ENCODE measurements around the gene SYCE3. TPM values are rescaled to one million over a fixed set of nuclear protein-coding genes. Genes with fewer than 3 reads are reported as not detected.

SYCE3 gene
- total RNA-seq, 2 donors from 2014 or later: not detected

DNA sequence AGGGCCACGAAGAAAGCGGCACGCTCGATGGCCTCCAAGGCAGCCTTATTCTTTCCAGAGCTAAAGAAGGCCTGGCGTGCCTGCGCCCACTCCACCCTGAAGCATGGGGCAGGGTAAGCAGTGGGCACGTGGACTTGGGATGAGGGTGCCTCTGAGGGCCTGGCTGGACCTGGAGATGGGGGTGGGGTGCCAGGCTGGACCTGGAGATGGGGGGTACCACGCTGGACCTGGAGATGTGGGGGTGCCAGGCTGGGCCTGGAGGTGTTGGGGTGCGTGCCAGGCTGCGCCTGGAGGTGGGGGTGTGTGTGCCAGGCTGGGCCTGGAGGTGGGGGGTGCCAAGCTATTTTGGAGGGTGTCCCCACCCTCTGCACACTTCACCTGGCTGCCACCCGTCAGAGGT is 10.2 kb upstream of the SYCE3 start:
- Histone ChIP-seq H3K9ac (ENCODE audit: low read depth in 2 of 2, low read length in 2 of 2) (no peak overlapping the region), H3K27me3 (no peaks in the 10 kb centered on the region), H3K4me3 (no peak overlapping the region), H3K36me3 (no peaks in the 10 kb centered on the region), H3K27ac (no peak overlapping the region), H3K4me1 (no peaks in the 10 kb centered on the region), H3K9me3 (no peaks in the 10 kb centered on the region)
- intact Hi-C loops (cut with DNase I): no loop called here
- no peak for DNase-seq
- TF ChIP-seq CTCF (IDR thresholded peaks at IDR 0.05): no peak

DNA sequence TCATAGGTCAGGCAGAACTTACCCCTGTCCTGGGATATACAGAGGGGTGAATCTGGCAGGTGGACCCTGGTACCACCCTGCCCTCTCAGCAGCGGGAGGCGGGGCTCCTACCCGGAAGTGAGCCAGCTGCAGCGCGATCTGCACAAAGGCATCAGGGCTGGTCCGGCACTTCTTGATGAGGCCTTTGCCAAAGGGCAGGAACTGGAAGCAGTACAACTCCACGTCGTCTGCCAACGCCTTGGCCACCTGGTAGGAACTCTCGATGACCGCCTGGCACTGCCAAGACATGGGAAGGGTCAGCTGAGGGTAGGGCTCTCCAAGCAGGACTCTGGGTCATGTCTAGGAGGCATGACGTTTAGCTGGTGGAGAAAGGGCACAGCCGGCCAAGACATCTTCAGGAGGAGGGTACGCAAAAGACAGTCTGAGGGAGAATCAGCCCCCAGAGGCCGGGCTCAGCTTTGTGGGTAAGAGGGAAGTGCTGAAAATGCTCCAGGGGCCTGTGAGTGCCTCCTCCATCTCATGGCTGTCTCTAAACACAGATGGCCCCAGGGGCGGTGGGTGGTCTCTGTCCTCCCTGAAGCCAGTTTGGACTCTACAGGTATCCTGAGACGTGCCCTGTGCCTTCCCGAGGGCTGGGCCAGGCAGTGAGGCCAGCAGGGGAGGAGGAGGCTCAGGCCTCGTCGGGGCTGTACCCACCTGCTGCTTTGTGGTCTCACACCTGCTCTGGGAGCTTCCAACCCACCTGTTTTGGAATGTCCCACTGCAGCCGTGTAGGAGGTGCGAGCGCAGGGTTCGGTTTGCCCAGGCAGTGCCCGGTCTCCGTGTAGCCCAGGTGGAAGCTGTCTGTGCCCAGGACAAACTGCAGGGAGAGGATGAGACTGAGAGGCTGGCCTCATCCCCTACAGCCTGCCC is 8.8 kb upstream of the SYCE3 start:
- DNase-seq: no peak
- intact Hi-C loops (cut with DNase I): no loop called here
- H3K4me1 ChIP-seq: no peaks in the 10 kb centered on the region

GRCh38 chr22:50570861-50571260 is 8.1 kb upstream of the SYCE3 start:
- H3K4me1 ChIP-seq: no peaks in the 10 kb centered on the region
- TF ChIP-seq CTCF (IDR thresholded peaks at IDR 0.05): no peak
- no peak overlapping the region for H3K27ac ChIP-seq
- no peak overlapping the region for H3K9ac ChIP-seq (ENCODE audit: low read depth in 2 of 2, low read length in 2 of 2)
- H3K9me3 ChIP-seq: no peaks in the 10 kb centered on the region
- no peaks in the 10 kb centered on the region for H3K36me3 ChIP-seq
- no peaks in the 10 kb centered on the region for H3K27me3 ChIP-seq
- intact Hi-C loops (cut with DNase I): no loop called here
- no peak for DNase-seq
- H3K4me3 ChIP-seq: no peak overlapping the region

More for the DNA sequence above, 8.8 kb upstream of the SYCE3 start:
- no peak overlapping the region for H3K9ac ChIP-seq (ENCODE audit: low read depth in 2 of 2, low read length in 2 of 2)
- no peaks in the 10 kb centered on the region for H3K36me3 ChIP-seq
- no peak overlapping the region for H3K4me3 ChIP-seq
- TF ChIP-seq CTCF (IDR thresholded peaks at IDR 0.05): no peak
- no peaks in the 10 kb centered on the region for H3K9me3 ChIP-seq
- H3K27me3 ChIP-seq: no peaks in the 10 kb centered on the region
- no peak overlapping the region for H3K27ac ChIP-seq

GRCh38 chr22:50569896-50570535 is 7.3 kb upstream of the SYCE3 start:
- no peak overlapping the region for H3K27ac ChIP-seq

More at GRCh38 chr22:50569896-50570535, 7.3 kb upstream of the SYCE3 start:
- Histone ChIP-seq H3K4me3 (no peak overlapping the region), H3K9ac (ENCODE audit: low read depth in 2 of 2, low read length in 2 of 2) (no peak overlapping the region), H3K4me1 (no peaks in the 10 kb centered on the region), H3K9me3 (no peaks in the 10 kb centered on the region), H3K36me3 (no peaks in the 10 kb centered on the region), H3K27me3 (no peaks in the 10 kb centered on the region)
- no peak for DNase-seq
- TF ChIP-seq CTCF (IDR thresholded peaks at IDR 0.05): no peak
- intact Hi-C loops (cut with DNase I): loop anchor here (10.0 kb wide), 1 partner anchor 45 kb away; no protein-coding TSS in a partner anchor

All from colonic mucosa (tissue), 4 donors.